ENCODE data around the gene DNMT3A.

DNMT3A gene

DNA sequence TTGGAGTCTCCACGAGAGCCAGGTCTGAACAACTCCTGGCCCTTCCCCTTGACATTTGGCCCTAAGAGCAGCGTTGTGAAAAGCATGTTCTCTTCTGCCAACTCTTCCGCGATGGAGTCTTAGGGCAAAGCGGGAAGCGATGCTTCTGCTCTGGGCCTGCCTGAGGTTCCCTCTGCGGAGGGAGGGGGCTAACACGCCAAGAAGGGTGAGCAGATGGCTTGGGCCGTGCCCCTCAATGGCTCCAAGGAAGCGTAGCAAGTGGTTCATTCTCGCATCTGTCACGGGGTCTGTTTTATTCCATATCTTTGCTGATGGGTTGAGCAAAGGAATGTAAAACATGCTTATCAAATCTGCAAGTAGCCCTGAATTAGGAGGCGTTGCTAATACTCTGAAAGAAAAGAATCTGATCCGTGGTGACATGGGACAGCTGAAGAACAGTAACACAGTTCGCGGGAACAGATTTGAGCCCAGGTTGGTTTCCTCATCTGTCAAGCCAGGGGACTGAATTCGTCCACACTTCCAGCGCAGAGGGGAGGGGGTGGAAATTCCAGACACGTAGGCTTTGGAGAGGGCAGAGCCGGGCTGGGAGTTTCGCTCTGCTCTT lies 38.0 kb downstream of the DNMT3A start:
- DNase-seq = no peak

DNA sequence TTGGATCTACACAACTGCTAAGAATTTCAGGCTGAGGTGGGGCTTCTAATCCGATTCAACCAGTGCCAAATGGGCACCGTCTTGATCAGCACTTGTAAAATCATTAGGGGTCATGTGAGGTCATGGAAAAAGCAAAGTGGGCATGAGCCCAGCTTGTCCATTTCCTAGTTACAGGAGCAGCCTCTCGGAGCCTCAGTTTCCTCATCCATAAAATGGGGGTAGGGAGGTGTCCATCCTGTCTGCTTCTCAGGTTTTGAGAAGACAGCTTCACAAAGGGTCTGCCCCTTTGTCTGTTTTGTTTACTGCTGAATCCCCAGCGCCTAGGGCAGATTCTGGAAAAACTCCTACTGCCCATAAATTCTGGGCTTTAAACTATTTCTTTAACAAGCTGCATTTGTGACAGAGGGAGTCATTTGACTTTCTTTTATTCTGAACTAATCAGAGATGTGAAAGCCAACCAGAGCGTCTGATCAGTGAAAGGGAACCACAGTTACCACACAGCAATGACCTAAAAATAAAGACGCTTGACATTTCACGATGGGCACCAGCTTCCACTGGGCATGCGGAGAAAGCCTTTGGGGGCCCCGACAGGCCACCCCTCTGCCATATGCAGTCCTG lies 38.9 kb downstream of the DNMT3A start:
- DNase-seq = no peak

DNA sequence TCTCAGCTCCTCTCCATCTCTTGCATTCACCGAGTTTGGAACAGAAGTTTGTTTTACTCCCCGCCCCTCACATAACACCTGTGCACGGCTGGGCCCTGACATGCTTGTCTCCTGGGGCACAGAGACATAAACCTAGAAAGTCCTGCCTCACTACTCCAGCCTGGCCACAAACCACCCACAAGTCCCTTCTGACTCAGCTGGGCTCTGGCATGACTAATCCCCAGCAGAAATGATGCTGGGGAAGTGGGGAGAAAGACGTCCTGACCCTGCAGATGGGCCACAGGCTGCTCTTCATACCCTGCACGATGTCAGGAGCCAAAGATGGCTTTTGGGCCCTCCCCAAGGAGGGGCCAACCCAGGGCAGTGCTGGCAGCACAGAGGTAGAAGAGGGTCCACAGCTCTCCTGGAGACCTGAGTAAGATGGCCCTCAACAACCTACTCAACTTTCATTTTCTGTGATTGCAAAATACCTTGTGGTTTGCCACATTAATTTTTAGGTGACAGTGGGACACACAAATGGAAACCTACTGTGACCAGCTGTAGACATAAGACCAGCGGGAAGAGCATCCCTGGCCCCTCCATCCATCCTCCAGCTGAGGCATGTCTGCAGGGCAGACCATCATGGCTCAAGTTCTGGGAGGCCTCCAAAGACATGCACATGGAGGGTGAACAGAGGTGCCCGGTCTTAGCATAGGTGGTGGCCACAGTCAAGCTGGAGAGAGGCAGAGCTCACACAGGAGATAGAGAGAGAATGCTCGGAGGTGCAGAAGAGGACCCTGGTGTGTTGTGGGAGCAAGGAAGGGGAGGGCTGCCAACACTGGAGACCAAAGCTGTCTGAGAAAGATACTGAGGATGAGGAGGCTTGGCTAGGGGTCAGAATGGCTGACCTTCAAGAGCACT lies 40.0 kb downstream of the DNMT3A start:
- DNase-seq = peak; percentile 71

DNA sequence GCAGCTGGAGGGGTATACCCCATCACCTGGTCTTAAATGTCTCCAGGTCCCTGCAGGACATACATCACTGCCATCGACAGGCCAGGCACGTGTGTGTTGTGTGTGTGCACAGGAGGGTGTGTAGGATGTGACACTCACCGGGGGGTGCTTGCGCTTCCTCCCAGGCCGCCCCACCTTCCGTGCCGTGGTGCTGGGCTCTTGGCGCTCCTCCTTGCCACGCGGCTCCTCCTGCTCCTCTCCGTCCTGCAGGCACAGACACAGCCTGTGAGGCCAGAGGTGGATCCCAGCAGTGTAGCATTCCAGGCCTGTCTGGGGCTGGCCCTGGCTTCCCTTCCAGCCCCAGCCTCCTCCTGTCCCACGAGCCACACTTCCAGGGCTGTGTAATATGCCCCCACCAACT lies 41.7 kb downstream of the DNMT3A start:
- DNase-seq = no peak

DNA sequence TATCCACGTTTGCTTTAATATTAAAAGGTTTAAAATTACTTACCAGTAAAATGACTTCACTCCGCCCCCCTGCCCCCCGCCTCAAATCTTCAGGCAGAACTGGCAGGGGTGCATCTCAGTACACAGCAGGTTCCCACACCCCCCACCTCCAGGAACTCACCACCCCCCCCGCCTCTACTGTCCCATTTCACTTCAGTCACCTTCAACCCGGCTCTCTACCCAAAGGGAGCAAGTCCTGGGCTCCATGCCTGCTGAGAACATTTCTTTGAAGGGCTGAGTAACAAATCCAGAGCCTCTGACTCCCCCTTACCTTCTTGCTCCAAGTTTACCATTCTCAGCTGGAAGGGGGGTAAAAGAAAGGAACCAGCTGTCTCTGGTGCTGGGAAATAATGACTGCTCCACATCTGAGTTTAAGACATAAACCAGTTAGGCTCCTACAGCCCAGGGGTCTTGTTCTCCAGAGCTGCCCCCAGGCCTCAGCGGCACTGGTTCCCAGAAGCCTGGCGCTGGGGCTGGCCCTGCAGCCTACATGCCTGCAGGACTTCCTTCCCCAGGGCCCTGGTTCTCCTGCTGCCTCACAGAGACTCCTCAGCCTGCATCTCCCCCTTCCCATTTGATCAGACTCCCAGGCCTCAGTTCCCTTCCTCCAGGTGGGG lies 42.8 kb downstream of the DNMT3A start:
- DNase-seq = no peak

DNA sequence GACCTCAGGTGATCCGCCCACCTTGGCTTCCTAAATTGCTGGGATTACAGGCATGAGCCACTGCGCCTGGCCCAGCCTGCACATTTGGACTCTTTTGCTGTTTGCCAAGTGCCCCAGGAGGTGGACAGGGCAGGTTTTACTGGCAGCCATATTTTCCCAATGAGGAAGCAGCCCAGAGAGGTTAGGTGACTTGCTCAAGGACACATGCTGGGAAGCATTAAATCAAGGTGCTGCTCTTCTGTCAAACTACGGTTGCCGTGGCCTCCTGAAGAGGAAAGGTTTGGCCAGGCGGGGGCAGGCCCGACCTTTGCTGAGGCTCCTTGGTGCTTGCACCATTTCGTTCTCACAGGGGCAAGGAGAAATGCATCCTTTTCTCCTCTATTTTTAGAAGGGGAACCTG lies 44.0 kb downstream of the DNMT3A start:
- no peak for DNase-seq

DNA sequence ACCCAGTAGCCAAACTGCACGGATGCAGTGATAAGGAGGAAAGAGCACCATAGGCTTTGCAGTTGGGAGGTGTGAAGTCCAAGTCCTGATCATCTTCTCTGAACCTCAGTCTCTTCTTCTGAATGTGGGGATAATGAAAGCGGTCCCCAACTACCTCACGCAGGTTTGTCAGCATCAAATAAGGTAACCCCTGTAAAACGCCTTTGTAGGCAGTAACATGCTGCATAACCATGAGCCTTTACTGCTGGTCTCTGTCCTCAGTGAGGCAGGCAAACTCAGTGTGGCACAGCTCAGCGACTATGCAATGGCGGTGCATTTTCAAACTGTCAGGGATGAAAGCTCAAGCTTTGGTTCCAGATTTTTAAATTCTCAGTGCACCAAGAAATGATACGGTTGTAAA lies 46.1 kb downstream of the DNMT3A start:
- no peak for DNase-seq

DNA sequence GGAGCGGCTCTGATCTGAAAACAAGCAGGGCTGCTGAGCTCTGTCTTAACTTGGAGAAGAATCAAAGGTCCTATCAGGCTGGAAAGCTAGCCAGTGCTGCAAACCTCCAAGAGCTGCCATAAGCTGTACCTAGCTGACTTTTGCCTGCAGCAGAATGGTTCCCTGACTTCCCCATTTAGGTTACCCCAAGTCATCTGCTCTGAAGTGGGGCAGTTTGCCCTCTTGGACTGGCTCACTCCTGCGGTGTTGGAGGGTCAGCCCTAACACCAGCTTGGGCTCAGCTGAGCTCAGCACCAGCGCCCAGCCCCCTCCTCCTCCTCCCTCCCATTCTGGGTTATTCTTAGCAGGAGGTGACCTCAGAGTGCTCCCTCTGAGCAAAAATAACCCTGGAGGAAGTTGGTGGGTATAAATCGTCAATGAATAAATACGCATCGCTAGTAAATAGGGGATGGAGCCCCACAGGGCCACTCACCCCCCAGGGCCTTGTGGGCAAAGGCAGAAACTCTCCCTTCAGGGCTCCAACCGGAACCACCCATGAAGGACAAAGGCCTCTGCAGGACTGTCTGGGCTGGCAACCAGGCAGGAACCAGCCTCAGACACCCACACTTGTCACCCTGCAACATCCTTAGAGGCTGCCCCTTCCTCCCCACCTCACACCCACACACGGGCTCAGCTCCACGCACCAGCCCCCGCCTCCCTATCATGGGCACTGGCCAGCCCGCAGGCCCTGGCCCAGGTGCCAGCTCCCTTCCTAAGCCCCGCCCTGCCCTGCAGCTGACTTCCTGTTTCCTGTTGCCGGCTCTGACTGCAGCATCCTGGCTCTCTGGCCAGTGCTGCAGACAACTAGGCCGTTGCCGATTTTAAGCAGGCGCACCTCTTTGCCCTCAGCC lies 46.9 kb downstream of the DNMT3A start:
- no peak for DNase-seq

DNA sequence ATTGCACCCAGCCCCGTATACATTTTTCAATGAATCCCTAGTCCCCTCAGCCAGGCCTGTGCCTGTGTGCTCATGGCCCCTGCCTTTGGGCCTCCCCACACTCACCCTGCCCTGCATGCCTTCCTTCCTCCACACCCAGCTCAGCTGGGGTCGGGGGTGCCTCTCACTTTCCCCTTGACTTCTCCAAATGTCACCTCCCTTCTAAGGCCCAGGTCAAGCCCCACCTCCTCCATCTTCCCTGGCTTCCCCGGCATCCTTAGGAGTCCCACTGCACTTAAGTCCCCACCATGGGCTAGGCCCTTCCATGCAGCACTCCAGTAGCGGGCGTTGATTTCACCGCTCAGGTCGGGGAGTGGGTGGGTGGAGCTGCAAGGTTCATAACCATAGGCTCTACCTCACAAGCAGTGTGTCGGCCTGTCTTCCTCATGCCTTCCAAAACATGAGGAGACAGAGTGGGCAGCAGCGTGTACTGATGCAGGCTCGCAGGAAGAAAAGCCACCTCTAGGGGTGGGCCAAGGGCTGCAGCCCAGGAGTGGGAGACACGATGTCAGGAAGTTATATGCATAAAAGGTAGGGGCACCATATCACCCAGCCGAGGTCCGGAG lies 47.7 kb downstream of the DNMT3A start:
- no peak for DNase-seq

DNA sequence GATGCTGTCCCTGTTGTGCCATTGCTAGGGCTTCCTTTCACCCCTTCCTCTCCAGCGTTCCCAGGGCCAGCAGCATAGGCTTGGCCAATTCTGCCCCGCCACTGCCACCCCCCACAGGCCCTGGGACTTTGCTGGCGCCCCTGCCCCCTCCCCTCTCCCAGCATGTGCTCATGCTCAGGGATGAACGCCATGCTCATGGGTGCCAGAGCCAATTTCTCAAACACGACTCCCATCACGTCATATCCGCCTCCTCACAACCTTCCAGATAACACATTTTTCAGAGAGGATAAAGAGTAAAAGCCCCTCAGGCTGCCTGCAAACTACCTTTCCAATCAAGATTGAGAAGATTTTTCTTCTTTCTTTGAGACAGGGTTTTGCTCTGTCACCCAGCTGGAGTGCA lies 48.6 kb downstream of the DNMT3A start:
- no peak for DNase-seq

DNA sequence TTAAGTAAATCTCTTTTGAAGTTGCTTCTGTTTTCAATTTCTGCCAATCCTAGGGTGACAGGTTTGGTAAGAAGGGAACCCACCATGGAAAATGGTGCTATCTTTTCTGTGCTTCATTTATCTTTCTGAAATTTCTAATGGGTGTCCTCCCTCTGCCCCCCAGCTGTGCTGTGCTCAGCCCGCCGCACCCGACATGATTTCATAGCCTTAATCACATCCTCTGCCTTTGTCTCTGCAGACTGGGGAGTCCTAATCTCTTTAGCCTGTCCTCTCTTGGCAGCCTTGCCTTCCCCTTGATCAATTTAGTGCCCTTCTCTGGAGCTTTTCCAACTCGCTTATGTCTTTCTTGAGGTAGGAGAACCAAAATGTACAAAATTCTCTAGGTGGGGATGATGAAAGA lies 49.3 kb downstream of the DNMT3A start:
- DNase-seq = no peak

DNA sequence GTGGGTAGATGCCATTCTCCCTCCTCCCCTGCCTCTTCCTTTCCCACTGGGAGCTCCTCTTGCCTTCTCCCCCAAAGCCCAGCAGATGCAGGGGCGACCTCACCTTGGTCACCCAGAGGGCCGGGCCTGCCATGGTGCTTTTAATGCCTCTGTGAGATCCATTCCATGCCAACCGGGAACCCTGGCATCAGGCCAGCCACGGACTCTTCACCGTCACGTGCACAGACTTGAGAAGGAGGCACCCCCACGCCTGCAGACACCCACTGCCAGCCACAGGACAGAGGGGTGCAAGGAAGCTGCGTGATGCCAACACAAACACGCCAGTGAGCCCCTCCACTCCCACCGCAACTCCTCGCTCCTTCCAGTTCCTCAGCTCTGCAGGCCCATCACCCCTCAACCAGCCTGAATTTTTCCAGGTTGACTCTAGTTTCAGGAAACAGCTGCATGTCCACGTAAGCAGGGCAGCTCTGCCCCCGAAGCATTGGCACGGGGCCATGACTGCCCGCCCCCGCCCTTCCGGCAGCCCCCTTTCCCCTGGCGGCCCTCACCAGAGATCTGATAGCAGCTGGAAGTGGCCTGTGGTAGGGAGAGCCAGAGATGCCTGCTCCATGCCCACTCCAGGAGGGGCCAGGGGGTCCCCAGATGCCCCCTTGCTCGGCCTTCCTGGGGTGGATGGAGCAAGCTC lies 50.8 kb downstream of the DNMT3A start:
- DNase-seq = no peak

DNA sequence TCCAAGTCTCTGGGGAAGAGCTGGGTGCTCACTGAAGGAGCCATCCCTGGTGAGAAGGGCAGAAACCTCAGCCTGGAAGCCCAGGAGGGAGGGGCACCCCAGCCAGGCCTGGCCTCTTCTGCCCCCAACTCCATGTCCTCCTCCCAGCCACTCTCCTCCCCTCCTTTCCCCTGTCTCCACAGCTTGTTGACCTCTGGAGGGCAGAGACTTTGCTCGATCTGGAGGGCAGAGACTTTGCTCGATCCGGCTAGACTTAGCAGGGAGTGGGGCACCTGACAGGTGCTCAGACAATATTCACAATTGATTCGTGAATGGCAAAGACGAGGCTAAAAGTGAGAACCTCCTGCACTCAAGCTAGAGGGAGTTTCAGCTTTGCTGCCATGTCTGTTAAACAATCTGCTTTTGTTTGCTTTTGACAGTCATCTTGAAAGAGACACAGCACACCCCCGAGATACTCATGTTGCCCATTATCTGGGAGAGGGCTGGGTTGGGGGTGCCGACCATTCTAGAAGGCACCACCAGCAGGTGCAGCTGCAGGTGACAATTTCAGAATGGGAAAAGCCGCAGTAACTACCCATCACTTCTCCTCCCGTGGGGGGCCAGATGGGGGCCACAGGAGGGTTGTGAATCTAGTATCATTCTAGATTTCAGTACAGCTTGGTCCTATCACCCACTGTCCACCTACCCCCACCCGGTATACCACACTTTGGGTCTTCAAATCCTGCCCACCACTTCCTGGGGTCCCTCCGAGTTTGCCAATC lies 54.8 kb downstream of the DNMT3A start:
- DNase-seq = no peak

DNA sequence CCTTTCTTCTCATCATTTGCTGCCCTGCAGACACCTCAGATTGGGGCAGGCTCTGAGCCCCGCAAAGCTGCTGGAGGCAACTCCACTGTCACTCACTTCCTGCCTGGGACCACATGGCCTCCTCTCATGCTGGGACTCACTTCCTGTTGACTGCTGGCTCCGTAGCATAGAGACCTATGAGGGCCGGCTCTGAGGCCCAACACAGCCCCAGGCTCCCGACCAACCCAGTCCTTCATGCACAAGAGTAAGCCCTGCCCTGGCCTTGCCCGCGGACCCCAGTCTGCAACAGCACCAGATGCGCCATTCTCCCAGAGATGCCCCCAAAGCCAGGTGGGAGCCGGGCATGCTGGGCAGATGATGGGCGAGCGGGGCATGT lies 55.7 kb downstream of the DNMT3A start:
- DNase-seq = peak; percentile 28

DNA sequence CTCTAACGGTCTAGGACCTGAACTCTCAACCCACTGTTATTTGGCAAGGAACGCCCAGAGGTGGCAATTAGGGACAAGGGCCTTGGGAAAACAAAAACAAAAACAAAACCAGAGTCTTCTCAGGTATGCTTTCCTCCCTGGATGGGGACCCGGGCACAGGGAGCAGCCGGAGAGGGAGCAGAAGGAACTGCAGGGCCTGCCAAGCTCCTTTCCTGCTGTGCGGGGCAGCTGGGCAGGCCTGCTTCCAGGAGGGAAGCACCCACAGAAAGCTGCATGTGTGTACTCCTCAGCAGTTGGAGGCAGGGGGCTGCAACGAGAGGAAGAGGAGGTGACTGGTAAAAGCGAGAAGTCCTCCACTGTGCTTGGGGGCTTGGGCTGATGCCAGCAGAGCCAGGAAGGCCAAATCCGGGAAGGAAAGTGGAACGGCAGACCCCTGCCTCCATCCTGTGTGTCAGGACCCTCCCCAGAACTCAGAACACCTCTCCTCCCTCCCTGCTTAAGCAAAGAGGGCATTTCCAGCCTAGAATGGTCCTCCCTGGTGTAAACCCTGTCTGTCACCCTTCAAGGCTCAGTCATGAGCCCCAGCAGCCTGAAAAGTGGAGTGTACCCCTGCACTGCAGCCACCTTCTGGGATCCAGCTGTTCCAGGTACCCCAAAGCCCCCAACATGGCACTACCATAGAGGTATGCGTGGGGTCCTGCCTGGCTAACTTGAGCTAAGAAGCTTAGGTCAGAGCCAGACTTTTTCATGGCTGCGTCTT lies 56.3 kb downstream of the DNMT3A start:
- no peak for DNase-seq

DNA sequence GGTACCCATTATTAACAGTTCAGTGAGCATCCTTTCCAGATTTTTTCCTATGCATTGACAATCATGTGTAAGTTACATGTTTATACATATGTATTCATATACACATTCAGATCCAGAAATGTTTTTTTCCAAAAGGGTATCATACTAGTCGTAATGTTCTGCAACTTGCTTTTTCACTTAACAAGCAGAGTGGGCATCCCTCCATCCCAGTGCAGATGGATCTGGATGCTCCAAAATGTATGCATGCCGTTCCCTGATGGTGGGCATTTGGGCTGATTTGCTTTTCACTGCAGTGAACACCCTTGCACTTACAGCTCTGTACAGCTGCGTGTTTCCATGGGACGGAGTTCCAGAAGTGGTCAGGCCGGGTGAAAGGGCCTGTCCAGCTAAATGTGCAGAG lies 57.0 kb downstream of the DNMT3A start:
- DNase-seq = no peak

DNA sequence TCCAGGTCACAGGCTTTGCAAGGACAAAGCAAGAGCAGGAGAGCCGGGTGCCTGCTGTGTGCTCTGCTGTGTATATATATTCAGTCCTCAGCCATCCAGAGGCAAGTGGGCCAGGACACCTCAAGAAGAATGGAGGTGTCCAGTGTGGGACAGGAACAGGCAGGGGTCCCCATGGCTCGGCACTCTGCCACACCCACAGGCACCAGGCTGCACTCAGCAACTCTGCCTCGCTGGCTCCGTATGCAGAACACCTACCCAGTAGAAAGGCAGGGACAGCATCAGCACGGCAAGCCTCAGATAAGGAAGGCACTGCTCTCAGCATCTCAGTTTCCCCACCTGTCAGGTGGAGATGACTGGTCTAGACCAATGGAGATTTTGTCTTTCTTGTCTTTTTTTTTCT lies 57.8 kb downstream of the DNMT3A start:
- no peak for DNase-seq

DNA sequence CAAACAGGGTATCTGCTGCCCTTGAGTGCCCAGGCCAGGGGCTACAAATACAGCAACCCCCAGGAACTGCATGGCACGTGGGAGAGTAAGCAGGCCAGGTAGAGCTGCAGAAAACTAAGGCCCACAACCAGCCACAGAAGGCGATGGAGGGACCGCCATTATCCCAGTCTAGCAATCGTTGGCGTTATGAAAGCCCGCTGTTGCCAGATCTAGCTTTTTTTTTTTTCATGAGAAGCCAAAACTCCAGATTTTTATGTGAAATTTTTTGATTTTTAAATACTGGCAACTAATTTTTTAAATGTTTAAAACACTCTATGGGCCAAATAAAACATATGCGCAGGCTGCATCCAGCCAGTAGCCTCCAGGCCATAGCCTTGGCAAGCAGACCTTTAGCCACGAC lies 59.8 kb downstream of the DNMT3A start:
- no peak for DNase-seq

DNA sequence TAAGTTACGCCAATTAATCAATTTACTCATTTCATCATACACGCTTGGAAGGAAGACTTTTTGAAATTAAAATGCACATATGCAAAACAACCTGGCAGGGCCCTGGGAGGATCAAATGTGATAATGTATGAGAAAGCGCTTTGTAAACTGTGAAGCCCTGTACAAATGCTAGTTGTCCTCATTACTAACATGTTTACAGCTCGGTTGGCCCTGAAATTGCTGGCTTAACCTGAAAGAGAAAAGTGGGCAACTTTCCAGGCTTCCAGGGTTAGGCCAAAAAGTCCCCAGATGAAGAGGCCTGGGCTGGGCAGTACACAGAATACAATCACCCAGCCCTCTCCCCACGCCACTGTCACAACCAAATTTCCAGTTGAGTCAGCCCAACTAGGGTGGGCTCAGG lies 60.2 kb downstream of the DNMT3A start:
- no peak for DNase-seq

DNA sequence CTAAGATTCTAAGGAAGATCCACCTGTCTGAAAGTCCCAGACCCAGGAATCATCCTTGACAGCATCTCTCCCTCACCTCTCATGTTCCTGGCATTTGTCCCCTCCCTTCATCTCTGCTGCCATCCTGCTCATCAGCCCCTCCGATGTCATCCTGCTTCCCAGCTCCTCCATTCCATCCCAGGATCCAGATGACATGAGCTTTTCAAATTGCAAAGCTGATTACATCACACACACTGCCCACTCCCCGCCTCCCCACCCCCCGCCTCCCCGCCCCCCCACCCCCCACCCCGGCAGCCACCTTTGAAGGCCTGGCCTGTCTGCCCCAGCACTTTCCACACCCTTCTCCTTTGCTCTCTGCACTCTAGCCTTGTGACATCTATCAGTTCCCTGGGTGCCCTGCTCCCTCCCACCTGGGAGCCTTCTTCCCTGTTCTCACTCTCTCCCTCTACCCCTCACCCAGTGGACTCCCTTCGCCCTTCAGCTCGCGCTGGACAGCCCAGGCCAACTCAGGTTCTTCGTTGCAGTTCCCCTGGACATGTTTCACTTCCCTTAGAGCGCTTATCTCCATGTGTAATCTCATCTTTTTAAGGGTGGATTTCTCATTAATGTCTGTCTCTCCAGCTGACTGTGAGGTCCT lies 61.6 kb downstream of the DNMT3A start:
- no peak for DNase-seq

Measured in SIG-M5 (cell line).